ENCODE results near the gene FKBP14. TPM values are rescaled to one million over a fixed set of nuclear protein-coding genes. Genes with fewer than 3 reads are reported as not detected.
A peak's percentile ranks its signal among the peaks of the same experiment; 100 is the strongest.

The FKBP14 gene
- total RNA-seq, 1 experiment from 2014 or later: 11.5 TPM

GRCh38 chr7:29970158-29970557 is 56.3 kb downstream of the FKBP14 start:
- Histone ChIP-seq H3K27me3 (ENCODE audit: insufficient read depth, low read length) (no peaks in the 10 kb centered on the region), H4K20me1 (ENCODE audit: control insufficient read depth, insufficient read depth, insufficient read length) (no peaks in the 10 kb centered on the region), H2BK120ac (ENCODE audit: low read depth, low read length, poor library complexity, severe bottlenecking) (no peak overlapping the region), H3K14ac (ENCODE audit: insufficient read depth, low read length) (no peak overlapping the region; the same call in 1 of the 2 replicates), H3K9me3 (ENCODE audit: control insufficient read depth, low read depth, low read length) (no peaks in the 10 kb centered on the region), H3T11ph (ENCODE audit: low read length) (no peak overlapping the region), H3K9ac (ENCODE audit: extremely low read depth, insufficient read length, low read length) (peak overlapping the region; percentile 13), H2BK12ac (ENCODE audit: insufficient read length, low read depth, low read length) (no peak overlapping the region), H4K91ac (ENCODE audit: insufficient read length, low read depth, low read length) (no peak overlapping the region), H3K56ac (ENCODE audit: insufficient read length, low read depth, low read length) (no peak overlapping the region), H3K79me1 (ENCODE audit: insufficient read depth, low read depth, low read length, poor library complexity, severe bottlenecking) (peaks cover 20% of the 10 kb centered on the region), H3K27ac (ENCODE audit: insufficient read length, low read depth, low read length) (no peak overlapping the region), H2AK5ac (ENCODE audit: insufficient read length, low read length) (no peak overlapping the region), H2AFZ (ENCODE audit: low read length) (no peak overlapping the region), H3K23ac (ENCODE audit: insufficient read length, low read depth, low read length) (no peak overlapping the region), H3K4me2 (ENCODE audit: insufficient read depth, insufficient read length, low read length) (no peak overlapping the region), H3K4ac (ENCODE audit: low read depth, low read length) (no peak overlapping the region; the same call in 1 of the 2 replicates), H4K5ac (ENCODE audit: insufficient read length, low read depth, low read length) (no peak overlapping the region), H3K18ac (ENCODE audit: insufficient read length, low read depth, low read length) (no peak overlapping the region), H3K4me1 (ENCODE audit: insufficient read depth, low read length) (no peaks in the 10 kb centered on the region), H3K23me2 (ENCODE audit: insufficient read length, low read depth, low read length, poor library complexity, severe bottlenecking) (no peaks in the 10 kb centered on the region), H3K79me2 (ENCODE audit: insufficient read depth, low read length) (peaks cover 2% of the 10 kb centered on the region; the same call in 1 of the 2 replicates), H2BK20ac (ENCODE audit: low read depth, low read length, poor library complexity, severe bottlenecking) (no peak overlapping the region), H4K8ac (replicated peaks; ENCODE audit: insufficient read length, low read depth, low read length) (no peak overlapping the region), H2BK15ac (ENCODE audit: low read depth, low read length) (no peak overlapping the region), H2BK5ac (ENCODE audit: insufficient read length, low read length) (no peak overlapping the region)
- Mint-ChIP-seq H3K4me3 (no peak overlapping the region), H3K27me3 (ENCODE audit: low read depth) (no peaks in the 10 kb centered on the region), H3K9me3 (peaks cover 0 to 6% of the 10 kb centered on the region in 2 experiments; a peak in 2 of 5 replicates), H3K4me1 (peaks cover 12 to 21% of the 10 kb centered on the region in 2 experiments), H3K36me3 (ENCODE audit: insufficient read depth in 1 of 3, low read depth in 3 of 3) (peaks cover 9 to 34% (median 26%) of the 10 kb centered on the region in 3 experiments), H3K27ac (peak overlapping the region in 1 of 3 experiments; percentile 45; a peak in 3 of 7 replicates)
- TF ChIP-seq CTCF (conservative IDR thresholded peaks at IDR 0.05): no peak
- DNase-seq: no peak
- WGBS (ENCODE audit: extremely low coverage, insufficient read length, low lambda C conversion rate): no CpG with 5 or more reads among the region's 1 CpG

Data from H9 (cell line).